Dedifferentiated amniotic fluid mesenchymal stem cell (primary cell): ENCODE results near the gene WDFY3.
"Not testable (repeated sequence)": the region's sequence is repeated elsewhere in the genome, so short reads cannot be mapped to it uniquely, and the experiment has no call there.

ENCODE experiments used
- DNase-seq: peaks from one replicate; pipeline ENCODE4 v3.0.0-alpha.2; 2016; ENCODE audit errors: extremely low spot score

WDFY3 gene

DNA sequence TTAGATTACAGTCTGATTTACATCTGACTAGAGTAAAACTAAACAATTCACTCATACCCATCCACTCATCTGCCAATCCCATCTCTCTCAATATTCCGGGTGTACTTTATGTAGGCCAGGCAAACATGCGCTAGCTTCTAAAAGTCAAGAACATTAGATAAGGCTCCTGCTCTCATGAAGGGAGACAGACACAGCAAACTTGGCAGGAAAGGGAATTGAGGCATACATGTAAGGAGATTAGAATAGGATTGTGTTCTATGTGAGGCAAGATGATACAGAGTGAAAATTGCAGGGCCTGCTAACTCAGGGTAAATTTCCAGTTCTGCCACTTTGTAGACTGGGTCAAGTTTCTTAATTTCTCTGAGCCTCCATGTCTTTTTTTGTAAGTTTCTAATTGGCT is 247.8 kb downstream of the WDFY3 start:
- no peak for DNase-seq

DNA sequence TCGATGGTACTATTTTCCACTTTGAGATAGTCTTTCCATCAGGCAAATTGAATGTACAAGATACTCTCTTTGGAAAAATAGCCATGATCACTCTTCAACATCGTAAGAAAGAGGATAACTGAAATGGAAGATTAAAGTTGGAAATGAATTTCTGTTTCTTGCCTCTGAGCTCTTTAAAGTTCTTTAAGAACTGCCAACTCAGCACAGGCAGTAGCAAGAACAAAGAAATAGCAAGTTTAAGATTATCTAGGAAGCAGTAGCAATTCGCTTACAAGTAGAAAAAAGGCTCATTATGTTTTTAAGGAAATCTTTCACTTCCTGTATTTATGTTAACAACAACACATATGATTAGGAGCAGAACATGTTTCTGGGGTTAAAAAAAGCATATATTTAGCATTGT is 255.9 kb downstream of the WDFY3 start:
- no peak for DNase-seq

DNA sequence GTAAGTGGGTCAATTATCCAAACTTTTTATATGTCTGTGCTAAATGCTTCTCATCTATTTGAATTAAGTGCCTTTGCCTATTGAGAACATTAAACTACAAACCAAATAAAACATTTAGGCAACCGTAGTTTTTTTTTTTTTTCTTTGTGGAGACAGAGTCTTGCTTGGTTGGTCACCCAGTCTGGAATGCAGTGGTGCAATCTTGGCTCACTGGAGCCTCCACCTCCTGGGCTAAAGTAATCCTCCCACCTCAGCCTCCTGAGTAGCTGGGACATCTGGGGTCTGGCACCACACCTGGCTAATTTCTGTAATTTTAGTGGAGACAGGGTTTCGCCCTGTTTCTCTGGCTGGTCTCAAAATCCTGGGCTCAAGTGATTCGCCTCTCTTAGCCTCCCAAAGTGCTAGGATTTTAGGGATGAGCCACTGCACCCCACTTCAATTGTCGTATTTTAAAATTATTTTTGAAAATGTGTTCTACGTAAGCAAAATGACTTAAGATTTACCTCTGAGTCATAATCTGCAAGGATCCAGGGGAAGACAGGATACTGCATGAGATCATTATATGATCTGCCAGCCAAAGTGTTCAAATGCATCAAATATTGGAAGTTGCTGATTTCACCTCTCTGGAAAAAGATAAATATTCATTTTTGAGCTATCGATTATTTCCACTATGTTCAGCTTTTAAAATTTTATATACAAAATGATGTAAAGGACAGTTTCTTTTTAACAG is 257.9 kb downstream of the WDFY3 start:
- no peak for DNase-seq

DNA sequence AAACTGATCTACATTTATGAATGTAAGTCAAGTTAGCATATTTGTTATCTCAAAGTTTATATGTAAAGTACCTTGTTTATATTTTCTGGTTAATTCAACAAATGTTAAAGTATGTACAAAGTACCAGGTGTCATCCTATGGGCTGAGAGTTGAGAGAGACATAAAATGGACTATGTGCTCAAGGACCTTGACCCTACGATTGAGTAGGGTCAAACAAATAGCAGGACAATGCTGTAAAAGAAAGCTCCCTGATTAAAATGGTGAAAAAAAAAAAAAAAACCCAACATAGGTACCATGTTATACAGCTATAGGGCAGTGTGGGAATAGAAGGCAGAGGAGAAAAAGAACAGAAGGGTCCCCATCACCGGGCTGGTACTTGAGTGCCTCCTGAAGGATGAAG is 260.2 kb downstream of the WDFY3 start:
- DNase-seq: no peak

DNA sequence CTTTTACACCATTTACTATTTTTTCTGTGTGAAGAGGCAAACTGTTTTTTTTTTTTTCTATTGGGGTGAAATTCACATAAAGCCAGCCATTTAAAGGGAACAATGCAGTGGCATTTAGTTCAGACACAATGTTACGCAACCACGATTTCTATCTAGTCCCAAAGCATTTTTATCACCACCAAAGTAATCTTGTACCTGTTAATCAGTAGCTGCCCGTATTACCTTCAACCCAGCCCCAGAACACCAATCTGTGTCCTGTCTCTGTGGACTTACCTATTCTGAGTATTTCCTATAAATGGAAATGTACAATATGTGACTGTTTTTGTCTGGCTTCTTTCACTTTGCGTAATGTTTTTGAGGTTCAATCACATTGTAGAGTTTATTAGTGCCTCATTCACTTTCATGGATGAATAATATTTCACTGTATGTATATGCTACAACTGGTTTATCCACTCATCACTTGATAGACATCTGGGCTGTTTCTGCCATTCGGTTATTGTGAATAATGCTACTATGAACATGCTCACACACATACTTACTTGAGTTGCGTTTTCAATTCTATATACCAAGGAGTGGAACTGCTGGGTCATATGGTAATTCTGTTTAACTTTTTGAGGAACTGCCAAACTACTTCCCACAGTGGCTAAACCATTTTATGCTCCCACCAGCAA is 267.4 kb downstream of the WDFY3 start:
- no peak for DNase-seq

DNA sequence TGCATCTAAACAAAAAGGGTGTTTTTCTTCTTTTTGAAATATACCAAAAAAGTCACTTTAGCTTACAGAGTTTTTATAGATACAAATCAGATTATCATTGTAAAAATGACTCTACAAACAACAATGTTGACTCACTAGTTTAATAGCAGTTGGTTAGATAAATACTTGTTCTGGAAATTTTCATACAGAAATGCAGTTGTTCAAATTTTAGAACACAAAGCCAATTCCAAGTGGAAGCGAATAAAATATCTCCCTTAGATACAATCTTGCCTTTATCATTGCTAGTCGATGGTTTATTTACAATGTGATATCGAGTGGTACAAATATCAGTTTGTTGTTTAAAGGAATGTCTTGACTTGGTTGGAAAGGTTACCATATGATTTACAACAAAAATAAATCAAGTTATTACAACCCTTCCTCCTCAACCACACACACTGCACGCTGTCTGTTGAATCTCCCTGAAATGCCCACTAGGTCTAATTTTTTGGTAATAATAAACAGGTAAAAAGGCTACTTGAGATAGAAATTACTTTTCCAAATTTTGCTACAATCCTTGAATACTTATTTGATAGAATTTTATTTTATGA is 268.8 kb downstream of the WDFY3 start:
- no peak for DNase-seq

DNA sequence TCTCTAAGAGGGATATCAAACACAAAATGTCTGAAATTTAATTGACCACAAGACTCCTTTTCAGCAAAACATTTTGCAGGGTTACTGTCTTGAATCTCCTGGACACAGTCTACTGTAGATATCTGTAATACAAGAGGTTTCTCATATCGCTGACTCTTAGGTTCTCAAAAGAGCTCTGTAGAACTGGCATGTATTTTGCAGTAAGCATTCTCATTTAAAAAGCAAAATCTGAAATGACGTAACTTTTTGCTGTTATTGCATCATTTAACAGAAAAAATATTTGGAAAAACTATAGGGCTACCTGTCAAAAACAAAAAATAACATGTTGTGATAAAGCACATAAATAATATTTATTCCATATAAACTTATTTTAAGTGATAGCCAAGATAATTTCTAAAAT is 269.3 kb downstream of the WDFY3 start:
- DNase-seq: no peak

DNA sequence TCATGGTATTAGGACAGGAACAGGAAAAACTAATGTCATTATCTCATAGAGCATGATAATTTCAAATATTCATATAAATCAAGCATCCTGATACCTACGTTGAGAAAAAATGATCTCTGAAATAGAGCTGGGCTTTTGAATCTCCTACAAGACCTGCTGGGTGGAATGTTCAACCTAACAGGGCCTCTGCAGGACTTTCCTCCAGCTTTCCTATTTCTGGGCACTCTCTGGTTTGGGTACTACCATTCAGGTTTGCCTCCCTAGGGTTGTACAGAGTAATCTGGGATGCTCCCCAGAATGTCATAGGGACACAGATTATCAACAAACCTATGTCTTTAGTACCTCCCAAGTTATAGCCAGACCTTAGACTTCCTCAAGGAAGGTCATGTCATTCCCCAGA is 274.7 kb downstream of the WDFY3 start:
- DNase-seq: no peak

DNA sequence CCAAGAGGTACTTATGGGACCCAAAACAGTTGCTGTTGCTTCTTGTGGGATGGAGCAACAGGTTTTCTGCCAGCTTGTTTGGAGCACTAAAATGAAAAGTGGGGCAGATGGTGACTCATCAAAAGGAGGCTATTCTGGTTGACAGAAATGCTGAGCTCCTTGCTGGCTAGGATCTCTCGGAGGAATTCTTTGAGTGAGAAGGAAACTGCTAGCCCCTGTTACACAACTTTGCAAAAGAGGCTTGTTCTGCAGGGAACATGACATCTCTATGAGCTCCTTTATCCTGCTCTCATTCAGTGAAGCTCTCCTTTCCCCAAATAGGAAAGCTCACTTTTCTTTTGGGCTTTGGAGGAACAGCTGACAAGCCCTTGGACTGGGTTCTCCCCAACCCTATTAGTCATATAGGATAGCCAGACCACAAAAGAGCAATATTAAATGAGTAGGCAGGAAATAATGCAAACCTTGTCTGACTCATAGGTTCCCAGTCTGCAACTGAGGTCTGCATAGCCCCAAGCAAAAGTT is 275.3 kb downstream of the WDFY3 start:
- DNase-seq: peak; percentile 71

DNA sequence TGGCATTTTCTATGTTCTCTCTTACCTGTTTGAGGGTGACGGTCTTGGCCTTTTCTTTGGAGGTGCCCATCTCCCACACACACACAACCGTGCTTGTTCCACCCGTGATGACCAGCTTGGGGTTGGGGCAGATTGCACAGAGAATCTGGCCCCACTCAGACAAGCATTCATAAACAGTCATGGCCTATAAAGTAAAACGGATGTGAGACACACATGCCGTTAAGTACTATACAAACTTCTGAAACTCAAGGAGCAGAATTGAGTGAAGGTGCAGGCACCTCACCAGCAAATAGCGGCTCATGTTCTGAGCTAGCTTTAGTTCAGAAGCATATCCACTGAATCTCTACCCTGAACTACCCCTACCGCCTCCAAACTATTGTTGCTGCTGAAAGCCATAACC is 276.0 kb downstream of the WDFY3 start:
- no peak for DNase-seq

DNA sequence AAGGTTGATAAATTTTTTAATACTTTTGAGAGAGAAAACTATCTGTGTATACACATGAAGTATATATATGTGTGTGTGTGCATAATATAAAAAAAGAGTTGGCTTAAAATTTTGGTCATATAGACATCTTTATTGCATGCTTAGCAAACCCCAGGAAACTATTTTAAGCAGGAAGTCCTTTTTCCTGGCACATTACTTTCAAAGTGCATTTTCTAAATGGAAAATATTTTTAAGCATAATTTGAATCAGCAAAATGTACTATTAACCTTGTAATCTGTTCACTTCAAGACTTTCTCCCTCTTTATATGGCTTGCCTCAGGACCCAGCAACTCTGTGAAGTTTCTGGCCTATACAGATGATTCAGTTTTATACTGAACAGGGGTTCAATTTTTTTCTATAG is 277.3 kb downstream of the WDFY3 start:
- no peak for DNase-seq

DNA sequence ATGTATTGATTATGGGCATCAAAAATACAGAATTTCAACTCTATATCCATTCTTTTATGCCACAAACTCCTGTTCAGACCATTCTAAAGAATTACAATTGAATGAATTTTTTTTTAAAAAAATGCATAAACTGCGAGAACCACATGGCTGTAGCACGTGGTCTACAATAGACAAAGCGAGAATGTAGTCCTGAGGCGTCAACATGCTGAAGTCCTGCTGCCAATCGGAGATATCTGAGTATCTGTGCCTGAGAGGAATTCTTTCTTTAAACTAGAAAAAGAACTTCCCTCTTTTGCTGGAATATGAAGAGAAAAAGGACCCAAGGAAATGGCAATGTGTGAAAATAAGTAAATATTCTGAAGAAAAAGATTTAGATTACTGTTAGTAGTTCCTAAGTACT is 277.9 kb downstream of the WDFY3 start:
- no peak for DNase-seq

DNA sequence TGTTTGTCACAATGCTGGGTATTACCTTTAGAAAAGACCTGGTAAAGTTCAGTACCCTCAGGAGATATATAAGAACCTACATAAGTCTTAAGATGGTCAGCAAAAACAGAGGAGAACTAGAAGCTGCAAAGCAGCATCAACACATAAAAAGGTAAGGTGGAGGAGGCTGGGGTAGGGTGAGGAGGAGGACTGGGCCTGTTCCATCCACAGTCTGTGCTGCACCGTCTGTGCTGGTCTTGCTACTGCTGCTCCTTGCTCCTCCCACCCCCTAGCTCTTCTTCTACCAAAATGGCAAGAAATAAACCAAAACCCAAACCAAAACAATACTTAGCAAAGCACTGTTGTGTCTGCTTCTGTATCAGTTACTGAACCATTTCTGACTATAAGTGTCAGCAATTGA is 281.4 kb downstream of the WDFY3 start:
- no peak for DNase-seq

DNA sequence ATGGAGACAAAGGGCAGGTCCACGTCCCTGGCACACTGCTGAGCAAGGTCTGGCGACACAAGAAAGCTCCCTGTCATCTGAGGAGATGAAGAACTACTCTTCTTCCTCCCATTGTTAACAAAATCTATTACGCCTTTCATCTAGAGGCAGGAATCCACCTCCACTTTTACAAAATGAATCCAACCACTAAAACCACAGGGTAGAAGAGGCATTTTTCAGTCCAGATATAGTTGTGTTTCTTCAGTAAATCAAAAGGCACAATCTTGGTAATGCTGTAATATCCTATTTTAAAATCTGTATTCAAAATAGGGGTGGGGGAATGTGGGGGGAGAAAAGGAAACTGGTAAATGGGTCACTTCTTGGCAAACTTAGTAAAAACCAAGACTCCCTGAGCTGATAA is 282.1 kb downstream of the WDFY3 start:
- no peak for DNase-seq

DNA sequence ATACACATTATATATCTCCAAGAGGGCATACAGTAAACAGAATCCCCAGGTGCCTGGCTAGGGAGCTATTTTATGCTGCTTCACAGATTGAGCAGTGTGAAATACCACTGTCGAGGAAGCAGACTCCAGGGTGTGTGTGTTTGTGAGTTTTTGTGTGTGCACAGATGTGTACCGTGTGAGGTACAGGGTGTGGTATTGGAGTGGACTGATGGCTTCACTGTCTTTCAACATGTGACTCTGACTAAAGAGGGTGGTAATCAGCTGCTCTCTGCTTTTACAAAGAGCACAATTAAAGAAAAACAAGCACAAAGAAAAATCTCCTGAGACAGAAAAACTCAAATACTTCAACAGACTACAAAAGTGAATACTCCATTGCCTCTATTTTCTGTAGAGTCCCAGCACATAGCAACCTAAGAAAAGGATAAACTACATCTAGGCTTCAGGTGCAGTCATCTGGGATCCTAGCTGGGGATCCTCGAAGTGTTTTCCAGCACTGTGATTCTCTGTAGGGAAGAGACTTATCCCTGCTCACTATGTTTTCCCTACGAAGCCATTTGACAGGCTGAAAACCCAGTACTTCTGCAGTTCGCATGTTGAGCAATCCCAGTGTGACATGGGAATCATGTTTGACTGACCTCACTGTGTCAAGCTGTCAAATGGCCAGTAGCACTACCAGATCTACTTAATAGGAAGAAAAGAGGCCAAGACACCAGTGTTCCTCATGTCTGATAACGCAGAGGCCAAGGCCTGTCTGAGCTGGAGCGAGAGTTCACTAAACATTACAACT is 283.2 kb downstream of the WDFY3 start:
- no peak for DNase-seq

DNA sequence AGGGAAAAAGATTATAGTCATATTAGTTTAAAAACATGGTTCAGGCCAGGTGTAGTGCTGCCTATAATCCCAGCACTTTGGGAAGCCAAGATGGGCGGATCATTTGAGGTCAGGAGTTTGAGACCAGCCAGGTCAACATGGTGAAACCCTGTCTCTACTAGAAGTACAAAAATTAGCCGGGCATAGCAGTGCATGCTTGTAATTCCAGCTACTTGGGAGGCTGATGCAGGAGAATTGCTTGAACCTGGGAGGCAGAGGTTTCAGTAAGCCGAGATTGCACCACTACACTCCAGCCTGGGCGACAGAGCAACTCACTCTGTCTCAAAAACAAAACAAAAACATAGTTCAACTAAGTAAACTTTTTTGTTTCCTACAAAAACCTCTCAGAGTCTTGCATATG is 283.8 kb downstream of the WDFY3 start:
- not testable (repeated sequence) for DNase-seq

DNA sequence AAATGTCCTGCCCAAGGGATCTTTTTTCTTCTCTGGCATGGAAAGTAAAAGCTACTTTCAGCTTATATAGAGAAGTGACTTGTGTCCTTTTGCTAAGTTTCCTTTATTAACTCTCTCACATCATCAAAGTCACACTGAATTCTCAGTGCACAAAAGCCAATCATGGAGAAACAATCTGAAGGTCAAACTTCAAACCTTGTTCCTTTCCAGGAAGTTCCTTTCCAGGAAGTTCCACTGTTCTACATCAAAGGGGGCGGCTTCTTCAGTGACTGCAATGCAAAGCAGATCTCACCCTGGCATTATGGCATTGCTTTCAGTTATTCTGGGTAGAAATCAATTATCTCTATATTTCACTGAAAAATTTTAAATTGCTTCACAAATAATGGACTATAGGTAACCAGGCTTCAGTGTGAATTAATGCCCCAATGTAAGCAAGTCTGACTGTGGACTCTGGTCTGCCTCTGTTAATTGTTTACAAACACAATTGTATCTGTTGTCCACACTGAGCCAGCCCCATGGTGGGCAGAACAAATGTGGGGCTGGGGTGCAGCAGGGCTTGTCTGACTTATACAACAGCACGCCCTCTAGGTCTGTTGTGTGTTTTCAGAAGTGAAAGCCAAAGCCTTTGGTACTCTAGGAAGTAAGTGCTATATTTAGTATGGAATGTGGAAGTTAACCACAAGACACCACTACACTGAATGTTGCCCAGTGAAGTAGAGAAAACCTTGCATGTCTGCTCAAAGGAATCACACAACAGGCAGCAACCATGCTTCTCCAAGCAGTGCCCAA is 284.8 kb downstream of the WDFY3 start:
- peak; percentile 74 for DNase-seq

DNA sequence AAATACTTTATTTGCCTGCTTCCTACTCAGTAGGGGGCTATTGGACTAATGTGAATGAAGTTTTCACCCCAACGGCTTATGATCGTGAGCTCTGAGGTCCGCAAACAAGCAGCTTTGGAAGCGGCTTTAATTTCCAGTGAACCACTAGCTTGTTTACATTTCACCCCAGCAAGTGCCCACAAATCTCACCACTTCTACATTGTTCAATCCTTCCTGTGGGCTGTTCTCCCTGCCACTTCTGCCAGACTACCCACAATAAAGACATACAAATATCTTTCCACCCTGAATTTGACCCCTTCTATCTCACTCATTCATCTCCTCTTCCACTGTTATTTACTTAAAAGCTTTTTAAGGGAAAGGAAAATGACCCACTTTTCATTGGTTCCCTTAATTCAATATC is 285.5 kb downstream of the WDFY3 start:
- no peak for DNase-seq

DNA sequence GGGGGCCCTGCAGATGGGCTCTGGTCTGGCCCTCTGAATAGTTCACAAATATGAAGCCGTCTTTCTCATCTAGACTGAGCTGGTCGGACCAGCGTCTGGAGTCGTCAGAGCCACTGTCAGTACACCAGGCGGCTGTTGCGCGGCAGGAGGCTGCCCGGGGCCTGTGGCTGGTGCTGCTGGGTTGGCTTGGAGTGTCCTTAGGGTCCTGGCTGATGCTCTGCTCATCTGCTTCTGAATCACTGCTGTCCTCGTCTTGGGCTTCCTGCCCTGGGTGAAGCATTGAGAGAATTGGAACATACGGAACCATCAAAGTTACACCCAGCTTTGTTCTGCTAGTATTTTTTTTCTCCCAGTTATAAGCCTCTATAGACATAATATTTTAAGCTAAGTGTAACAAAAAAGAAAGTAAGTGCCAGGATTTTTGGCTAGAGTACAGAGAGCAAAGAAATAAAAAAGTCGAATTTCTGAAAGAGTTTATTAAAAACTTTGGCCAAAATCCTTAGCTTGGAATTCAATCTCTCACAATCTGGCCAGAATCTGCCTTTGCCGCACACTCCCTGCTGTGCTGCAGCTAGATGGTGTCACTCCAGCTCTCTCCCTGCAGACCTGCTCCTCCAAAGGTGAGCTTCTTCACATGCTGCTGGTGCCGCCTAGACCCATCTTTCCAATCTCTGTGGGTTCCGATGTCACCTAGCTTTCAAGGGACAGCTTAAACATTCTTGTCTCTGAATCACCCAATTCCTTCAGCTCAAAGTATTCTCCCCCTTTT is 287.3 kb downstream of the WDFY3 start:
- DNase-seq: no peak

DNA sequence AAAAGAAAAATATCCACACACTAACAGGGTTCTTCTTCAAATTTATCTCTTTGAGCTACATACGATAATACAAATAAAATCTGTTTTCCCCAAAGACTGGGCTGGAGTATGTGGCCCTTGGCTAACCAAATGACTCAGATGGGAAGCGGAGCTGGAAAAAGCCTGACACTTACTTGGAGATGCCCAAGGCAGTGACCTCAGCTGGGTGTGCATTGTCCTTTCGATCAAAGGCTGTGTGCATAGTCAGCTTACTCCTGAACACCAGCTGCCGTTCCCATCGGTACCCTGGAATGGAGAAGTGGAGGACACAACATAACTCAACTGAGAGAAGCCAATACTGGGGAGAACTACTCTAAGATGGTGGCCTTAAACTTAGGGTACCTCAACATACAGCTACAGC is 288.5 kb downstream of the WDFY3 start:
- DNase-seq: no peak

DNA sequence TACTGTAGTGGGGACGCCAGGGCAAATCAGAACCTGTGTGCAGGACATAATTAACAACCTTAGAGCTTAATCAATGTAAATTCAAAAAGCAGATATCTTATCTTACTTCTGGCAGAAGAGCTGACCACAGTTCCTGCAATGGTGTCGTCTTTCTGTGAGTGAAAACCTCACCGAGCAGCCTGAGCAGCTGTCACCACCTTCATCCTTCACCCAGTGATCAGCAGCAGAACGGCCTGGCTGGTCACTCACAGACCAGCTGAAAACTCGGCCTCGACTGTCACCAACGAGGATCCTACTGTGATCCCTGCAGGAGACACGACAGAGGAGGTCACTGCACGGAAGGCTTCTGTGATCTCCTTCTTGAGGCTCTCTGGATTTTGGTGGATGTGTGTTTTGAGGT is 289.4 kb downstream of the WDFY3 start:
- DNase-seq: no peak
